ENCODE results near the gene ASIC4. TPM values are rescaled to one million over a fixed set of nuclear protein-coding genes. Genes with fewer than 3 reads are reported as not detected.

Gene ASIC4
- total RNA-seq, 8 experiments from 2014 or later: 0.31 to 83.2 (median 19.4) TPM

DNA sequence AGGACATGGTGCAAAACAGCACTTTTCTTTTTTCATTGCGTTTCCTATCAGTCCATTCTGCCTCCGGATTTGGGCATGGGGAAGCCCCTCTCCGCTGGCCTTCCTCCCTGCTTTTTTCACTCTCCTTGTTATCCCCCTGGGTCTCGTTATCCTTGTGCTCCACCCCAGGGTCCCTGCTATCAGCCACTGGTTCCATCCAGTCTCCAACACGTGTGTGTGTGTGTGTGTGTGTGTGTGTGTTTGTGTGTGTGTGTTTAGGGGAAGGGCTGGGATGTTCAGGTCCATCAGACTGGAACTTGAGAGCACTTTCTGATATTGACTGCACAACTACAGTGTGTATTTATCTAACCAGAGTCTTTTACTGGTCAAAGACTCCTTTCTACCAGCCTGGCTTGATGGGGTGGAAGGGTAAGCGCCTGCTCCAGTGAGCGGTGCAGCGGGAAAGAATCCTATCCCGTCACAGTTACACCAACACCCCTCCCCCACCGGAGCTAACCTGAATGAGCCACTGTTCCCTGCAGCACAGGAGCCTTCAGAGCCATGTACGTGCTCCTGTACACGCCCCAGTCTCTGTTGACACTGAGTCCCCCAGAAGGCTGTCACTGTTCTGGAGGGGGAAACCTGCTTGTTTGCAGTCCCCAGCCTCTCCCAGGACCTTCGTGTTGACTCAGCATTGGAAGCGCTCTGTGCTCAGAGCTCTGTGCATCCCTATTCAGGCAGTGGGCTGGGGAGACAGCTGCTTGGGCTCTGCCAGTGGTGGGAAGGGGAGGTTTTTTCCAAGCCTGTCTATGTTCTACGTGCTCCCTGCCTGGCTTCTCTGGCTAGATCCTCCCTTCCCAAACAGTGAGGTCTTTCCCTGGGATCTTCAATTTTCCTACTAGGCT lies 62.5 kb downstream of the ASIC4 start:
- Histone ChIP-seq H3K27ac (peak overlapping the region; percentile 55 to 81), H3K4me1 (replicated peaks in 1 of 2) (peaks cover 25 to 40% of the 10 kb centered on the region in 2 donors), H3K4me3 (peak overlapping the region in 2 of 5 donors; percentile 1 to 5)
- WGBS, 10 experiments: 0 to 83% (median 45%) methylated on average over 2 to 9 of the region's 15 CpGs; no CpG with 5 or more reads in 3 of the 10 experiments
- ATAC-seq (replicated peaks in 6 of 8): peak in 6 of 8 experiments; percentile 62 to 94 (median 92)
- in situ Hi-C loops (cut with MboI; ENCODE audit: low pct_unique_long_range_greater_than_20kb in 2 of 9, low sequenced_read_pairs in 9 of 9, unreplicated experiment in 9 of 9): no loop called here

DNA sequence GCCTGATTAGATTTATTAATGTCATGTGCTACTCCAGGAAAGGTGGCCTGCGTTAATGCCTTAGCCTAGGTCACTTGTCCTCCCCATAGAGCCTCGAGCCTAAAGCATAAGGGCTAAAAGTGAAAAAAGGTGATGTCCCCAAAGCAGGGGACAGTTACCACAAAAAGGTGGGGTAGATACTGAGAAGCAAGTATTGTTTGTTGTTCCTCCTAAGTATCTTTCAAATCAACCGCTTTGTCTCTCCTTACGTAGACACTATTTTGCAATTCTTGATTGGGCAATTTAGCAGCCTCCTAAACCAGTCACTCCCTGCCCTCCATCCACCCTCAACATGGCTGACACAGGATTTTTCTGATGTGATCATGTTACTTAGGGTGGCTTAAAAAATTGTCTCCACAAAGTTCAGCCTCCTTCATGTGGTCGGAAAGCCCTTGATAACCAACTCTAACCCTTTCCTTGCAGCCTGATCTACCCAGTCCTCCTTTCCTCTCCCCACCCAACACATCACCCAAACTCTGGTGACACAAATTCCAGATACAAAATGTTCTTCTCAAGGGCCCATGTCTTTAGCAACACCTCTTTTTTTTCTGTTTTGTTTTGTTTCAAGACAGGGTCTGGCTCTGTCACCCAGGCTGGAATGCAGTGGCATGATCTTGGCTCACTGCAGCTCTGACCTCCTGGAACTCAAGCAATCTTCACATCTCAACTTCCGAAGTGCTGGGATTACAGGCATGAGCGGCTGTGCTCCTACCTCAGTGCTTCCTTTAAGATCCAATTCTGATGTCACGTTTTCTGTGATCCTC lies 64.7 kb downstream of the ASIC4 start:
- no peak overlapping the region for H3K4me3 ChIP-seq
- ATAC-seq (replicated peaks in 6 of 8): peak in 2 of 8 experiments; percentile 39 to 66
- WGBS, 10 experiments: 46 to 100% (median 88%) methylated on average over 2 to 7 of the region's 8 CpGs
- H3K4me1 ChIP-seq (replicated peaks in 1 of 2): peaks cover 19 to 33% of the 10 kb centered on the region in 2 donors
- no peak overlapping the region for H3K27ac ChIP-seq
- in situ Hi-C loops (cut with MboI; ENCODE audit: low pct_unique_long_range_greater_than_20kb in 2 of 9, low sequenced_read_pairs in 9 of 9, unreplicated experiment in 9 of 9): no loop called here

DNA sequence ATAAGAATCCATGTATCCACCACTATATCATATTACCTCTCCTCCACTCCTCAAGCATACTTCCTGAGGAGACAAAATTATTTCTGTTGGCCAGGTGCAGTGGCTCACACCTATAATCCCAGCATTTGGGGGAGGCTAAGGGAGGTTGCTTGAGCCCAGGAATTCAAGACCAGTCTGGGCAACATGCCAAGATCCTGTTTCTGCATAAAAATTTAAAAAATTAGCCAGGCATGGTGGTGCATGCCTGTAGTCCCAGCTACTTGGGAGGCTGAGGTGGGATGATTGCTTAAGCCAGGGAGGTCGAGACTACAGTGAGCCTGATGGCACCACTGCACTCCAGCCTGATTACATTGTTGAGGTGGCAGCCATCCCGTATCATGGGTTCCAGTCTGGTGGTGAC lies 67.1 kb downstream of the ASIC4 start:
- H3K27ac ChIP-seq: no peak overlapping the region

More for the DNA sequence above, 67.1 kb downstream of the ASIC4 start:
- peak in 1 of 8 experiments; percentile 22 for ATAC-seq (replicated peaks in 6 of 8)
- Histone ChIP-seq H3K4me3 (no peak overlapping the region), H3K4me1 (replicated peaks in 1 of 2) (peaks cover 13 to 25% of the 10 kb centered on the region in 2 donors)
- 0 to 89% (median 80%) methylated on average over 1 of the region's 2 CpGs; no CpG with 5 or more reads in 7 of the 10 experiments for WGBS, 10 experiments
- in situ Hi-C loops (cut with MboI; ENCODE audit: low pct_unique_long_range_greater_than_20kb in 2 of 9, low sequenced_read_pairs in 9 of 9, unreplicated experiment in 9 of 9): no loop called here

Other genes with a start within 250 kb of the ASIC4 start
- gene DNAJB2, start 235.1 kb upstream of the ASIC4 start, total RNA-seq: 100 to 1,000 TPM in 2 of 8 experiments, 10 to 100 TPM in 6; 25.2 to 131 (median 55.0) TPM
- 100 to 1,000 TPM in 1 of 8 experiments, 10 to 100 TPM in 4, 1 to 10 TPM in 1, under 1 TPM in 2; 0.92 to 159 (median 15.3) TPM for gene PTPRN, start 205.1 kb upstream of the ASIC4 start, total RNA-seq
- 1 to 10 TPM in 1 of 8 experiments, not detected in 7; 1.1 TPM for gene RESP18, start 181.7 kb upstream of the ASIC4 start, total RNA-seq
- 10 to 100 TPM; 12.7 to 63.4 (median 27.9) TPM for gene DNPEP, start 126.6 kb upstream of the ASIC4 start, total RNA-seq
- 1 to 10 TPM in 1 of 8 experiments, under 1 TPM in 5, not detected in 2; 0.33 to 1.0 (median 0.76) TPM for gene DES, start 96.1 kb upstream of the ASIC4 start, total RNA-seq
- gene SPEG, start 79.6 kb upstream of the ASIC4 start, total RNA-seq: 10 to 100 TPM in 7 of 8 experiments, 1 to 10 TPM in 1; 5.5 to 47.6 (median 26.1) TPM
- gene GMPPA, start 15.6 kb upstream of the ASIC4 start, total RNA-seq: 10 to 100 TPM; 11.9 to 59.7 (median 27.0) TPM
- 100 to 1,000 TPM in 2 of 8 experiments, 10 to 100 TPM in 6; 20.9 to 164 (median 56.8) TPM for gene CHPF, start 29.3 kb downstream of the ASIC4 start, total RNA-seq
- gene TMEM198, start 29.5 kb downstream of the ASIC4 start, total RNA-seq: 10 to 100 TPM in 4 of 8 experiments, 1 to 10 TPM in 4; 4.8 to 26.5 (median 11.1) TPM
- 100 to 1,000 TPM in 1 of 8 experiments, 10 to 100 TPM in 7; 26.0 to 106 (median 51.8) TPM for gene OBSL1, start 57.1 kb downstream of the ASIC4 start, total RNA-seq
- 1 to 10 TPM in 6 of 8 experiments, under 1 TPM in 2; 0.28 to 2.3 (median 1.3) TPM for gene INHA, start 57.8 kb downstream of the ASIC4 start, total RNA-seq
- 10 to 100 TPM in 6 of 8 experiments, 1 to 10 TPM in 2; 7.2 to 28.2 (median 15.4) TPM for gene STK11IP, start 83.4 kb downstream of the ASIC4 start, total RNA-seq
- 10 to 100 TPM in 1 of 8 experiments, 1 to 10 TPM in 6, under 1 TPM in 1; 0.05 to 17.7 (median 5.8) TPM for gene SLC4A3, start 113.1 kb downstream of the ASIC4 start, total RNA-seq

All from motor neuron (in vitro differentiated cells).